Measurements from ENCODE around the gene DCTN3. TPM values are rescaled to one million over a fixed set of nuclear protein-coding genes. Genes with fewer than 3 reads are reported as not detected.

The DCTN3 gene
- total and polyA plus RNA-seq, 4 experiments from 2014 or later = 57.8 to 144 (median 87.0) TPM

- Mint-ChIP-seq H3K36me3 (peaks cover 26 to 38% of the 10 kb centered on the region in 2 donors), H3K27ac (peak overlapping the region; percentile 37 to 85 (median 72)), H3K27me3 (no peaks in the 10 kb centered on the region), H3K9me3 (no peaks in the 10 kb centered on the region), H3K4me1 (peaks cover 28 to 51% (median 32%) of the 10 kb centered on the region in 4 donors), H3K4me3 (peak overlapping the region in 2 of 8 donors; percentile 5 to 81)
- no peak overlapping the region for H3K27ac ChIP-seq (ENCODE audit: low read depth, low read length)
- no peaks in the 10 kb centered on the region for H3K9me3 ChIP-seq (ENCODE audit: control insufficient read depth in 1 of 2, low read length in 2 of 2)
- no peaks in the 10 kb centered on the region for H3K27me3 ChIP-seq (ENCODE audit: insufficient read depth, low read length)
- H3K4me3 ChIP-seq (ENCODE audit: low read length in 2 of 2) = no peak overlapping the region
- POLR2A ChIA-PET (ENCODE audit: partially characterized antibody) = interaction anchor here (1.0 to 22.1 kb wide), 3 partner anchors 6 to 33 kb away, joined by 4 to 484 read pairs (median 484); partner anchors contain the start of genes CCL27, DCTN3, GALT and IL11RA
- DNase-seq = no peak
- H3K36me3 ChIP-seq (ENCODE audit: insufficient read depth, low read length) = peaks cover 33% of the 10 kb centered on the region
- CTCF ChIA-PET (ENCODE audit: partially characterized antibody) = interaction anchor here (1.4 kb wide), 1 partner anchor 10 kb away, joined by 3 read pairs; no protein-coding TSS in a partner anchor
- peaks cover 31% of the 10 kb centered on the region for H3K4me1 ChIP-seq (ENCODE audit: insufficient read depth, low read length)
- intact Hi-C loops (cut with micrococcal nuclease) = no loop called here
Measured at GRCh38 chr9:34653151-34654072, 33.1 kb upstream of the DCTN3 start.

GRCh38 chr9:34652602-34653000 is 32.3 kb upstream of the DCTN3 start:
- DNase-seq = no peak
- peak overlapping the region in 6 of 7 donors; percentile 12 to 93 (median 80) for H3K27ac Mint-ChIP-seq
- Histone ChIP-seq H3K27ac (ENCODE audit: low read depth, low read length) (peak overlapping the region; percentile 16), H3K9me3 (ENCODE audit: control insufficient read depth in 1 of 2, low read length in 2 of 2) (no peaks in the 10 kb centered on the region), H3K36me3 (ENCODE audit: insufficient read depth, low read length) (peaks cover 35% of the 10 kb centered on the region), H3K27me3 (ENCODE audit: insufficient read depth, low read length) (no peaks in the 10 kb centered on the region), H3K4me3 (ENCODE audit: low read length in 2 of 2) (no peak overlapping the region), H3K4me1 (ENCODE audit: insufficient read depth, low read length) (peaks cover 39% of the 10 kb centered on the region)
- peaks cover 35 to 59% (median 40%) of the 10 kb centered on the region in 4 donors for H3K4me1 Mint-ChIP-seq
- H3K27me3 Mint-ChIP-seq = no peaks in the 10 kb centered on the region
- intact Hi-C loops (cut with micrococcal nuclease) = no loop called here
- H3K36me3 Mint-ChIP-seq = peaks cover 34 to 46% of the 10 kb centered on the region in 2 donors
- ChIA-PET CTCF (ENCODE audit: partially characterized antibody) (no interaction called here), POLR2A (ENCODE audit: partially characterized antibody) (interaction anchor here (18.7 to 22.1 kb wide), 2 partner anchors 7 to 9 kb away, joined by 484 read pairs; partner anchors contain the start of genes CCL27, GALT, IL11RA and SIGMAR1)
- no peaks in the 10 kb centered on the region for H3K9me3 Mint-ChIP-seq
- H3K4me3 Mint-ChIP-seq = peak overlapping the region in 5 of 8 donors; percentile 5 to 81 (median 12)

GRCh38 chr9:34651876-34652601 is 31.7 kb upstream of the DCTN3 start, which contains the start of gene IL11RA:
Gene IL11RA, plus strand, starts transcription at chr9:34652185. Its CDS starts 3,033 bp downstream, at chr9:34655218.
- no peaks in the 10 kb centered on the region for H3K9me3 ChIP-seq (ENCODE audit: control insufficient read depth in 1 of 2, low read length in 2 of 2)
- H3K4me1 Mint-ChIP-seq = peaks cover 40 to 65% (median 43%) of the 10 kb centered on the region in 4 donors

GRCh38 chr9:34651321-34651720 is 31.0 kb upstream of the DCTN3 start:
- Mint-ChIP-seq H3K27me3 (no peaks in the 10 kb centered on the region), H3K4me3 (no peak overlapping the region), H3K9me3 (no peaks in the 10 kb centered on the region), H3K4me1 (peaks cover 39 to 72% (median 46%) of the 10 kb centered on the region in 4 donors), H3K36me3 (peaks cover 37 to 58% of the 10 kb centered on the region in 2 donors), H3K27ac (peak overlapping the region in 5 of 7 donors; percentile 22 to 84 (median 51))
- Histone ChIP-seq H3K9me3 (ENCODE audit: control insufficient read depth in 1 of 2, low read length in 2 of 2) (no peaks in the 10 kb centered on the region), H3K4me3 (ENCODE audit: low read length in 2 of 2) (no peak overlapping the region), H3K27ac (ENCODE audit: low read depth, low read length) (no peak overlapping the region), H3K4me1 (ENCODE audit: insufficient read depth, low read length) (peaks cover 44% of the 10 kb centered on the region), H3K36me3 (ENCODE audit: insufficient read depth, low read length) (peaks cover 35% of the 10 kb centered on the region), H3K27me3 (ENCODE audit: insufficient read depth, low read length) (no peaks in the 10 kb centered on the region)
- intact Hi-C loops (cut with micrococcal nuclease) = no loop called here
- CTCF ChIA-PET (ENCODE audit: partially characterized antibody) = interaction anchor here (9.6 to 12.6 kb wide), 2 partner anchors 11 to 16 kb away, joined by 168 to 191 read pairs; partner anchors contain the start of genes CCL27 and SIGMAR1
- no peak for DNase-seq
- POLR2A ChIA-PET (ENCODE audit: partially characterized antibody) = interaction anchor here (18.7 to 22.1 kb wide), 2 partner anchors 8 kb away, joined by 484 read pairs; partner anchors contain the start of genes CCL27, GALT, IL11RA and SIGMAR1

More at GRCh38 chr9:34651876-34652601, 31.7 kb upstream of the DCTN3 start, which contains the start of gene IL11RA:
- Histone ChIP-seq H3K27ac (ENCODE audit: low read depth, low read length) (peak within 1 kb of the TSS; percentile 16), H3K4me1 (ENCODE audit: insufficient read depth, low read length) (peaks cover 43% of the 10 kb centered on the region), H3K27me3 (ENCODE audit: insufficient read depth, low read length) (no peaks in the 10 kb centered on the region), H3K36me3 (ENCODE audit: insufficient read depth, low read length) (peaks cover 35% of the 10 kb centered on the region), H3K4me3 (ENCODE audit: low read length in 2 of 2) (no peak within 1 kb of the TSS)
- Mint-ChIP-seq H3K36me3 (peaks cover 37 to 52% of the 10 kb centered on the region in 2 donors), H3K4me3 (peak within 1 kb of the TSS in 5 of 8 donors; percentile 5 to 81 (median 12)), H3K27ac (peak within 1 kb of the TSS; percentile 70 to 93 (median 84)), H3K9me3 (no peaks in the 10 kb centered on the region), H3K27me3 (no peaks in the 10 kb centered on the region)
- peak in 1 of 5 donors; percentile 67 for DNase-seq
- intact Hi-C loops (cut with micrococcal nuclease) = no loop called here
- ChIA-PET POLR2A (ENCODE audit: partially characterized antibody) (interaction anchor here (18.7 to 22.1 kb wide), 2 partner anchors 8 to 9 kb away, joined by 484 read pairs; partner anchors contain the start of genes CCL27, GALT, IL11RA and SIGMAR1), CTCF (ENCODE audit: partially characterized antibody) (interaction anchor here (9.6 to 12.6 kb wide), 2 partner anchors 11 to 16 kb away, joined by 168 to 191 read pairs; partner anchors contain the start of genes CCL27 and SIGMAR1)

GRCh38 chr9:34650816-34651215 is 30.5 kb upstream of the DCTN3 start:
- Histone ChIP-seq H3K36me3 (ENCODE audit: insufficient read depth, low read length) (peaks cover 35% of the 10 kb centered on the region), H3K27me3 (ENCODE audit: insufficient read depth, low read length) (no peaks in the 10 kb centered on the region), H3K27ac (ENCODE audit: low read depth, low read length) (no peak overlapping the region), H3K4me1 (ENCODE audit: insufficient read depth, low read length) (peaks cover 49% of the 10 kb centered on the region), H3K9me3 (ENCODE audit: control insufficient read depth in 1 of 2, low read length in 2 of 2) (no peaks in the 10 kb centered on the region), H3K4me3 (ENCODE audit: low read length in 2 of 2) (no peak overlapping the region)
- Mint-ChIP-seq H3K4me3 (no peak overlapping the region), H3K27me3 (no peaks in the 10 kb centered on the region), H3K9me3 (no peaks in the 10 kb centered on the region), H3K27ac (peak overlapping the region in 4 of 7 donors; percentile 14 to 70 (median 48)), H3K4me1 (peaks cover 42 to 77% (median 50%) of the 10 kb centered on the region in 4 donors), H3K36me3 (peaks cover 37 to 57% of the 10 kb centered on the region in 2 donors)
- CTCF ChIA-PET (ENCODE audit: partially characterized antibody) = interaction anchor here (9.6 to 12.6 kb wide), 2 partner anchors 12 to 15 kb away, joined by 168 to 191 read pairs; partner anchors contain the start of genes CCL27 and SIGMAR1
- POLR2A ChIA-PET (ENCODE audit: partially characterized antibody) = interaction anchor here (18.7 to 22.1 kb wide), 2 partner anchors 7 to 9 kb away, joined by 484 read pairs; partner anchors contain the start of genes CCL27, GALT, IL11RA and SIGMAR1
- no peak for DNase-seq
- intact Hi-C loops (cut with micrococcal nuclease) = no loop called here

GRCh38 chr9:34648673-34649072 is 28.4 kb upstream of the DCTN3 start:
- no peaks in the 10 kb centered on the region for H3K27me3 Mint-ChIP-seq
- peaks cover 50% of the 10 kb centered on the region for H3K4me1 ChIP-seq (ENCODE audit: insufficient read depth, low read length)
- intact Hi-C loops (cut with micrococcal nuclease) = loop anchor here (5.0 kb wide), 1 partner anchor 36 kb away; the partner anchor contains the start of gene RPP25L
- no peak for DNase-seq
- peaks cover 37 to 54% of the 10 kb centered on the region in 2 donors for H3K36me3 Mint-ChIP-seq
- peak overlapping the region in 1 of 2 donors; percentile 87 for H3K4me3 ChIP-seq (ENCODE audit: low read length in 2 of 2)
- peaks cover 35% of the 10 kb centered on the region for H3K36me3 ChIP-seq (ENCODE audit: insufficient read depth, low read length)
- ChIA-PET POLR2A (ENCODE audit: partially characterized antibody) (interaction anchor here (3.2 to 22.1 kb wide), 3 partner anchors 11 to 54 kb away, joined by 10 to 484 read pairs (median 193); partner anchors contain the start of genes CCL27, IL11RA and SIGMAR1), CTCF (ENCODE audit: partially characterized antibody) (interaction anchor here (4.8 to 12.6 kb wide), 3 partner anchors 13 to 52 kb away, joined by 60 to 191 read pairs (median 168); partner anchors contain the start of genes CCL27 and SIGMAR1)
- peaks cover 36 to 69% (median 45%) of the 10 kb centered on the region in 4 donors for H3K4me1 Mint-ChIP-seq
- H3K9me3 ChIP-seq (ENCODE audit: control insufficient read depth in 1 of 2, low read length in 2 of 2) = no peaks in the 10 kb centered on the region
- H3K27ac ChIP-seq (ENCODE audit: low read depth, low read length) = no peak overlapping the region
- no peaks in the 10 kb centered on the region for H3K9me3 Mint-ChIP-seq
- peak overlapping the region in 4 of 7 donors; percentile 62 to 92 (median 74) for H3K27ac Mint-ChIP-seq
- no peaks in the 10 kb centered on the region for H3K27me3 ChIP-seq (ENCODE audit: insufficient read depth, low read length)
- H3K4me3 Mint-ChIP-seq = peak overlapping the region in 7 of 8 donors; percentile 58 to 95 (median 70)
